Smooth muscle cell (in vitro differentiated cells): ENCODE measurements around the gene LSP1. TPM values are rescaled to one million over a fixed set of nuclear protein-coding genes. Genes with fewer than 3 reads are reported as not detected.
"Not testable (repeated sequence)": the region's sequence is repeated elsewhere in the genome, so short reads cannot be mapped to it uniquely, and the experiment has no call there.

Source experiments
- DNase-seq: peaks from one replicate; lab custom pipeline; 2025; ENCODE audit not compliant: unreplicated experiment; lab: John Stamatoyannopoulos, UW
- H2AFZ ChIP-seq: fragments of 200-600 bp; sonication (generic); 2 replicates; pipeline ENCODE4 v1.6.0; 2016; ENCODE audit warnings: antibody characterized with exemption, low read depth, mild to moderate bottlenecking
- H3F3A ChIP-seq: fragments of 200-600 bp; sonication (generic); 2 replicates; pipeline ENCODE4 v1.6.0; 2017; ENCODE audit warnings: antibody characterized with exemption, low read depth
- H3K27ac ChIP-seq: fragments of 200-600 bp; sonication (generic); 2 replicates; pipeline ENCODE4 v1.5.1; 2016; ENCODE audit warnings: low read depth, mild to moderate bottlenecking
- H3K27me3 ChIP-seq: fragments of 200-600 bp; sonication (generic); 2 replicates; pipeline ENCODE4 v1.6.1; 2016; ENCODE audit warnings: low read depth, mild to moderate bottlenecking
- H3K36me3 ChIP-seq: fragments of 200-600 bp; sonication (generic); 2 replicates; pipeline ENCODE4 v1.5.1; 2016; ENCODE audit warnings: low read depth
- H3K4me1 ChIP-seq: fragments of 200-600 bp; sonication (generic); 2 replicates; pipeline ENCODE4 v1.5.1; 2016; ENCODE audit warnings: low read depth
- H3K4me2 ChIP-seq: fragments of 200-600 bp; sonication (generic); 2 replicates; pipeline ENCODE4 v1.6.0; 2016; ENCODE audit warnings: mild to moderate bottlenecking
- H3K4me3 ChIP-seq: fragments of 200-600 bp; sonication (generic); 2 replicates; pipeline ENCODE4 v1.5.1; 2016; ENCODE audit warnings: mild to moderate bottlenecking
- H3K79me2 ChIP-seq: fragments of 200-600 bp; sonication (generic); 2 replicates; pipeline ENCODE4 v1.6.0; 2016; ENCODE audit warnings: low read depth, mild to moderate bottlenecking
- H3K9ac ChIP-seq: fragments of 200-600 bp; sonication (generic); 2 replicates; pipeline ENCODE4 v1.6.0; 2016; ENCODE audit warnings: low read depth
- H3K9me3 ChIP-seq: fragments of 200-600 bp; sonication (generic); replicated peaks from 2 replicates; pipeline ENCODE4 v1.5.1; 2016; ENCODE audit warnings: low read depth
- H4K20me1 ChIP-seq: fragments of 200-600 bp; sonication (generic); 2 replicates; pipeline ENCODE4 v1.6.0; 2016; ENCODE audit warnings: low read depth
- CTCF ChIP-seq: fragments of 200-600 bp; sonication (generic); IDR thresholded peaks from 2 replicates; pipeline ENCODE4 v1.5.1; 2017; ENCODE audit warnings: borderline replicate concordance, mild to moderate bottlenecking, antibody characterized with exemption; ENCODE audit not compliant: insufficient read depth, poor library complexity, severe bottlenecking
- WGBS: methylation state at CpG from one replicate; pipeline ENCODE4 v1.1.7; 2016; ENCODE audit warnings: low lambda C conversion rate; 5-methylcytosine and 5-hydroxymethylcytosine counted together
- polyA plus RNA-seq: library from polyadenylated mRNA; unstranded; fragments of >200 nt; fragmentation: Nextera tagmentation; extraction: Ambion mirVana; gene quantifications from 2 replicates; pipeline ENCODE4 v1.2.1, GENCODE V29; 2016
- total RNA-seq: library from RNA; depleted of rRNA; stranded (reverse); fragments of >200 nt; gene quantifications from 2 replicates; pipeline ENCODE4 v1.2.3, GENCODE V29; 2014

The LSP1 gene
- total and polyA plus RNA-seq, 2 experiments from 2014 or later = 2.1 to 13.7 TPM

- Histone ChIP-seq H3K27me3 (no peaks in the 10 kb centered on the region), H3K4me3 (no peak overlapping the region), H3F3A (no peaks in the 10 kb centered on the region), H3K4me2 (no peak overlapping the region), H3K9me3 (no peaks in the 10 kb centered on the region), H2AFZ (no peak overlapping the region), H3K9ac (no peak overlapping the region), H3K79me2 (no peaks in the 10 kb centered on the region), H4K20me1 (no peaks in the 10 kb centered on the region), H3K4me1 (peaks cover 6% of the 10 kb centered on the region), H3K27ac (no peak overlapping the region), H3K36me3 (no peaks in the 10 kb centered on the region)
- DNase-seq = no peak
- WGBS = 70% methylated on average over 8 of the region's 11 CpGs
- TF ChIP-seq CTCF = no peak
Observed at GRCh38 chr11:1873048-1873812, 20.3 kb downstream of the LSP1 start.

- not testable (repeated sequence) for H3K27me3 ChIP-seq, H4K20me1 ChIP-seq, H3K9me3 ChIP-seq, H3F3A ChIP-seq, DNase-seq, H3K9ac ChIP-seq, H3K36me3 ChIP-seq, H3K79me2 ChIP-seq, H3K4me2 ChIP-seq, H3K27ac ChIP-seq, H3K4me3 ChIP-seq, H2AFZ ChIP-seq, H3K4me1 ChIP-seq
- WGBS = 86% methylated on average over 2 of the region's 17 CpGs
Observed at GRCh38 chr11:1873813-1874150, 20.9 kb downstream of the LSP1 start.

- H4K20me1 ChIP-seq, H3K9ac ChIP-seq, H3K4me3 ChIP-seq, H3F3A ChIP-seq, H3K36me3 ChIP-seq, H3K4me1 ChIP-seq, H3K27ac ChIP-seq, H3K4me2 ChIP-seq, H3K27me3 ChIP-seq, DNase-seq, H3K79me2 ChIP-seq, H3K9me3 ChIP-seq, H2AFZ ChIP-seq: not testable (repeated sequence)
- WGBS = 86% methylated on average over 16 of the region's 17 CpGs
Observed at GRCh38 chr11:1874441-1875092, 21.7 kb downstream of the LSP1 start.

GRCh38 chr11:1875093-1875850, 22.4 kb downstream of the LSP1 start:
- Histone ChIP-seq H4K20me1 (no peaks in the 10 kb centered on the region), H3K9me3 (no peaks in the 10 kb centered on the region), H3K4me3 (no peak overlapping the region), H3K79me2 (no peaks in the 10 kb centered on the region), H3K9ac (no peak overlapping the region), H3F3A (no peaks in the 10 kb centered on the region), H3K27me3 (no peaks in the 10 kb centered on the region), H3K4me1 (peaks cover 6% of the 10 kb centered on the region), H3K36me3 (no peaks in the 10 kb centered on the region), H2AFZ (no peak overlapping the region), H3K27ac (no peak overlapping the region), H3K4me2 (no peak overlapping the region)
- 80% methylated on average over 19 of the region's 28 CpGs for WGBS
- no peak for DNase-seq
- no peak for TF ChIP-seq CTCF

- H3K27me3 ChIP-seq, H3K4me3 ChIP-seq, H3K9ac ChIP-seq, DNase-seq, H3K79me2 ChIP-seq, H3K27ac ChIP-seq, H3K36me3 ChIP-seq, H3K4me2 ChIP-seq, H3F3A ChIP-seq, H3K4me1 ChIP-seq, H4K20me1 ChIP-seq, H2AFZ ChIP-seq, H3K9me3 ChIP-seq: not testable (repeated sequence)
- 89% methylated on average over 12 of the region's 13 CpGs for WGBS
Observed at GRCh38 chr11:1875851-1876301, 23.0 kb downstream of the LSP1 start.
